OCI-LY7 (cell line): ENCODE data around the gene IAH1.

Experiments
- EZH2phosphoT487 ChIP-seq: fragments of 200-600 bp; sonication (generic); IDR thresholded peaks from 2 replicates; pipeline ENCODE4 v1.6.1; 2018; ENCODE audit warnings: low read depth, borderline replicate concordance, mild to moderate bottlenecking, mixed run types, antibody characterized with exemption, low read length, moderate library complexity, mixed read lengths
- TF ChIP-seq, protein P1 (sequence below): fragments of 200-600 bp; sonication (generic); conservative IDR thresholded peaks from 2 replicates; pipeline ENCODE4 v1.5.1; 2014; ENCODE audit warnings: mild to moderate bottlenecking, antibody characterized with exemption, low read length, moderate library complexity, mixed read lengths

DNA sequence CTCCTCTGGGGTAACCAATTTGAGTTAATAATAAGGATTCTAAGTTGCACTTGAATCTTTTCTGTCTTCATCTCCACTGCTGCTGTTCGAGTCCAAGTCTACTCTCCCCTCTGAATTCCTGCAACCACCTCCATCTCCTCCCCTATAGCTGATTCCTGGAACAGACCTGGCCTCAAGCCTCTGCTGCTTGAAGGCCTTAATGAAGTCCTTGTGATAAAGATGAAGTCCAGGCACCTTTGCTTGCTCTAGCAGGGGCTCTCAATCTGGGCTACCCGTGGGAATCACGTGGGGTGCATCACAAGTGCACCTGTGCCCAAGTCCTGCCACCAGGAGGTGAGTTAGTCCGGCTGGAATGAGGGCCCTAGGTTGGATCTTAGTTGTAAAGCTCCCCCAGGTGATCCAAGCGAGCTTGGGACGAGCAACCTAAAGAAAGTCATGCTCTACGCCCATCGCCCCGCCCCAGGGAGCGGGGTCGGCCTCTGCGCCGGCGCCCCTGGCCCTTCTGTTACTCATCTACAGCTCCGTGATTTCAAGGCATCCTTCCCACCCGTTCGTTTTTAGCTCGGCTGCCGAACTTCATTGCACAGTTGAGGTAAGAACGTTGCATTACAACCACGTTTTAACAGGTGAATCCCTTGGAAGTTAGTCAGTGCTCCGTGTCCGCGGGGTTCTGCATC lies 905 bp upstream of the IAH1 start:
- TF ChIP-seq, protein P1, sequence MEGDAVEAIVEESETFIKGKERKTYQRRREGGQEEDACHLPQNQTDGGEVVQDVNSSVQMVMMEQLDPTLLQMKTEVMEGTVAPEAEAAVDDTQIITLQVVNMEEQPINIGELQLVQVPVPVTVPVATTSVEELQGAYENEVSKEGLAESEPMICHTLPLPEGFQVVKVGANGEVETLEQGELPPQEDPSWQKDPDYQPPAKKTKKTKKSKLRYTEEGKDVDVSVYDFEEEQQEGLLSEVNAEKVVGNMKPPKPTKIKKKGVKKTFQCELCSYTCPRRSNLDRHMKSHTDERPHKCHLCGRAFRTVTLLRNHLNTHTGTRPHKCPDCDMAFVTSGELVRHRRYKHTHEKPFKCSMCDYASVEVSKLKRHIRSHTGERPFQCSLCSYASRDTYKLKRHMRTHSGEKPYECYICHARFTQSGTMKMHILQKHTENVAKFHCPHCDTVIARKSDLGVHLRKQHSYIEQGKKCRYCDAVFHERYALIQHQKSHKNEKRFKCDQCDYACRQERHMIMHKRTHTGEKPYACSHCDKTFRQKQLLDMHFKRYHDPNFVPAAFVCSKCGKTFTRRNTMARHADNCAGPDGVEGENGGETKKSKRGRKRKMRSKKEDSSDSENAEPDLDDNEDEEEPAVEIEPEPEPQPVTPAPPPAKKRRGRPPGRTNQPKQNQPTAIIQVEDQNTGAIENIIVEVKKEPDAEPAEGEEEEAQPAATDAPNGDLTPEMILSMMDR, result no peak
- TF ChIP-seq EZH2phosphoT487, result no peak
